HEK293 (cell line): Measurements from ENCODE around the gene KRT81.

Experiments
- BCL6B ChIP-seq: fragments of 450-650 bp; formaldehyde crosslinking; IDR thresholded peaks from 2 replicates; pipeline ENCODE4 v1.5.1; 2017; ENCODE audit warnings: missing biosample characterization, missing genetic modification characterization
- CTCF ChIP-seq: fragments of 450-650 bp; formaldehyde crosslinking; IDR thresholded peaks from 2 replicates; pipeline ENCODE4 v1.5.1; 2016; ENCODE audit warnings: missing biosample characterization, missing genetic modification characterization
- EGR2 ChIP-seq: fragments of 450-650 bp; formaldehyde crosslinking; IDR thresholded peaks from 2 replicates; pipeline ENCODE4 v1.5.1; 2016; ENCODE audit warnings: low read depth, missing biosample characterization, missing genetic modification characterization
- HOXC10 ChIP-seq: sonication (generic); formaldehyde crosslinking; IDR thresholded peaks from 2 replicates; pipeline ENCODE4 v1.8.1; 2023; ENCODE audit warnings: mild to moderate bottlenecking, missing genetic modification reagents
- KLF8 ChIP-seq: fragments of 450-650 bp; formaldehyde crosslinking; IDR thresholded peaks from 2 replicates; pipeline ENCODE4 v1.5.1; 2016; ENCODE audit warnings: missing biosample characterization, missing genetic modification characterization
- OSR2 ChIP-seq: fragments of 450-650 bp; formaldehyde crosslinking; IDR thresholded peaks from 2 replicates; pipeline ENCODE4 v1.5.1; 2016; ENCODE audit warnings: missing biosample characterization, missing genetic modification characterization
- ZNF121 ChIP-seq: fragments of 450-650 bp; formaldehyde crosslinking; IDR thresholded peaks from 2 replicates; pipeline ENCODE4 v1.5.1; 2016; ENCODE audit warnings: missing biosample characterization, missing genetic modification characterization
- ZNF138 ChIP-seq: fragments of 450-650 bp; formaldehyde crosslinking; IDR thresholded peaks from 2 replicates; pipeline ENCODE4 v1.5.1; 2016; ENCODE audit warnings: missing biosample characterization, missing genetic modification characterization, borderline replicate concordance
- ZNF670 ChIP-seq: fragments of 450-650 bp; formaldehyde crosslinking; IDR thresholded peaks from 2 replicates; pipeline ENCODE4 v1.5.1; 2016; ENCODE audit warnings: missing biosample characterization, missing genetic modification characterization, low read depth
- TF ChIP-seq, protein P1 (sequence below): fragments of 450-650 bp; formaldehyde crosslinking; IDR thresholded peaks from 2 replicates; pipeline ENCODE4 v1.5.1; 2016; ENCODE audit warnings: missing biosample characterization, missing genetic modification characterization
- TF ChIP-seq, protein P2 (sequence below): fragments of 450-650 bp; formaldehyde crosslinking; IDR thresholded peaks from 2 replicates; pipeline ENCODE4 v1.5.1; 2016; ENCODE audit warnings: missing biosample characterization, missing genetic modification characterization

- TF ChIP-seq, protein P1, sequence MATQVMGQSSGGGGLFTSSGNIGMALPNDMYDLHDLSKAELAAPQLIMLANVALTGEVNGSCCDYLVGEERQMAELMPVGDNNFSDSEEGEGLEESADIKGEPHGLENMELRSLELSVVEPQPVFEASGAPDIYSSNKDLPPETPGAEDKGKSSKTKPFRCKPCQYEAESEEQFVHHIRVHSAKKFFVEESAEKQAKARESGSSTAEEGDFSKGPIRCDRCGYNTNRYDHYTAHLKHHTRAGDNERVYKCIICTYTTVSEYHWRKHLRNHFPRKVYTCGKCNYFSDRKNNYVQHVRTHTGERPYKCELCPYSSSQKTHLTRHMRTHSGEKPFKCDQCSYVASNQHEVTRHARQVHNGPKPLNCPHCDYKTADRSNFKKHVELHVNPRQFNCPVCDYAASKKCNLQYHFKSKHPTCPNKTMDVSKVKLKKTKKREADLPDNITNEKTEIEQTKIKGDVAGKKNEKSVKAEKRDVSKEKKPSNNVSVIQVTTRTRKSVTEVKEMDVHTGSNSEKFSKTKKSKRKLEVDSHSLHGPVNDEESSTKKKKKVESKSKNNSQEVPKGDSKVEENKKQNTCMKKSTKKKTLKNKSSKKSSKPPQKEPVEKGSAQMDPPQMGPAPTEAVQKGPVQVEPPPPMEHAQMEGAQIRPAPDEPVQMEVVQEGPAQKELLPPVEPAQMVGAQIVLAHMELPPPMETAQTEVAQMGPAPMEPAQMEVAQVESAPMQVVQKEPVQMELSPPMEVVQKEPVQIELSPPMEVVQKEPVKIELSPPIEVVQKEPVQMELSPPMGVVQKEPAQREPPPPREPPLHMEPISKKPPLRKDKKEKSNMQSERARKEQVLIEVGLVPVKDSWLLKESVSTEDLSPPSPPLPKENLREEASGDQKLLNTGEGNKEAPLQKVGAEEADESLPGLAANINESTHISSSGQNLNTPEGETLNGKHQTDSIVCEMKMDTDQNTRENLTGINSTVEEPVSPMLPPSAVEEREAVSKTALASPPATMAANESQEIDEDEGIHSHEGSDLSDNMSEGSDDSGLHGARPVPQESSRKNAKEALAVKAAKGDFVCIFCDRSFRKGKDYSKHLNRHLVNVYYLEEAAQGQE, result no peak
- TF ChIP-seq CTCF (no peak), ZNF121 (no peak), EGR2 (tag by site-specific recombination) (no peak), OSR2 (tag by site-specific recombination) (no peak), KLF8 (tag by site-specific recombination) (no peak), ZNF670 (tag by site-specific recombination) (no peak), HOXC10 (no peak), ZNF138 (tag by site-specific recombination) (no peak), BCL6B (tag by site-specific recombination) (no peak)
- TF ChIP-seq, protein P2, sequence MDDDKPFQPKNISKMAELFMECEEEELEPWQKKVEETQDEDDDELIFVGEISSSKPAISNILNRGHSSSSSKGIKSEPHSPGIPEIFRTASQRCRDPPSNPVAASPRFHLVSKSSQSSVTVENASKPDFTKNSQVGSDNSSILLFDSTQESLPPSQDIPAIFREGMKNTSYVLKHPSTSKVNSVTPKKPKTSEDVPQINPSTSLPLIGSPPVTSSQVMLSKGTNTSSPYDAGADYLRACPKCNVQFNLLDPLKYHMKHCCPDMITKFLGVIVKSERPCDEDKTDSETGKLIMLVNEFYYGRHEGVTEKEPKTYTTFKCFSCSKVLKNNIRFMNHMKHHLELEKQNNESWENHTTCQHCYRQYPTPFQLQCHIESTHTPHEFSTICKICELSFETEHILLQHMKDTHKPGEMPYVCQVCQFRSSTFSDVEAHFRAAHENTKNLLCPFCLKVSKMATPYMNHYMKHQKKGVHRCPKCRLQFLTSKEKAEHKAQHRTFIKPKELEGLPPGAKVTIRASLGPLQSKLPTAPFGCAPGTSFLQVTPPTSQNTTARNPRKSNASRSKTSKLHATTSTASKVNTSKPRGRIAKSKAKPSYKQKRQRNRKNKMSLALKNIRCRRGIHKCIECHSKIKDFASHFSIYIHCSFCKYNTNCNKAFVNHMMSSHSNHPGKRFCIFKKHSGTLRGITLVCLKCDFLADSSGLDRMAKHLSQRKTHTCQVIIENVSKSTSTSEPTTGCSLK (tag by site-specific recombination), result no peak
Measured at GRCh38 chr12:52256584-52256935, 34.8 kb downstream of the KRT81 start.
